ENCODE measurements around the gene UQCC2. TPM values are rescaled to one million over a fixed set of nuclear protein-coding genes. Genes with fewer than 3 reads are reported as not detected.
A peak's percentile ranks its signal among the peaks of the same experiment; 100 is the strongest.

The UQCC2 gene
- total RNA-seq, 6 experiments from 2014 or later: 109 to 167 (median 140) TPM

DNA sequence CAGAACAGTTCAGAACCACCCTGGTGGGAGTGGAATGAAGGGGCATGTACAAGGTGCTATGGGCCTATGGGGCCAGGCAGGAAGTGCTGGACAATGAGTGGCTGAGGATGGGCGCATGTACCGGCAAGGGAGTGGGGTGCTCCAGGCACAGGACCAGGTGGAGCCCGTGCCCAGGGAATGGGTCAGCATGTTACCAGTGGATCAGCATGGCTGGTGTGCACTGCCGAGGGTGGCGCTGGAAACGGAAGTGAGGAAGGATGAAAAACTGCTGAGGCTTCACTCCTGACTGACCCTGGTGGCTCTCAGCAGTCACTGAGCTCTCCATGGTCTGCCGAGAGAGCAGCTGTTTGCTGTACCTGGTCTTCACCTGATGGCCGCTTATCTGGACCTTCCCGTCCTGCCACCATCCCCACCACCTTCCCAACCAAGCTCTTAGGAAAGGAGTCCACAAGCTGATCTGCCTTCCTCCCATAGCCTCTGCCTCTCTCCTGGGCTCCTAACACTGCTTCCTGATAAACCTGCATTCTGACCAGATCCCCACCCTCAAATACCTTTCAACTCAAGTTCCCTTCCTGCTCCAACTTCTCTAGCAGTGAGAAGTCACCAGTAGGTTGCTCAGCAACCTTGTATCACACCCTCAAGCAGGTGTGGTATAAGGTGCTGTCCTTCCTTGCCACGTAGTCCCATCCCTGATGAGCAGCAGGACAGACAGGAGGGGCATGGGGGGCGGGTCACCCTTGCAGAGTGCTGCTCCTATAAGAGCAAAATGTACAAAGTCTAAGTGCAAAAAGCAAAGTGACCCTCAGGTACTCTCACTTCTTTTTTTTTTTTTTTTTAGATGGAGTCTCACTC is 7.1 kb downstream of the UQCC2 start:
- TF ChIP-seq, protein P1, sequence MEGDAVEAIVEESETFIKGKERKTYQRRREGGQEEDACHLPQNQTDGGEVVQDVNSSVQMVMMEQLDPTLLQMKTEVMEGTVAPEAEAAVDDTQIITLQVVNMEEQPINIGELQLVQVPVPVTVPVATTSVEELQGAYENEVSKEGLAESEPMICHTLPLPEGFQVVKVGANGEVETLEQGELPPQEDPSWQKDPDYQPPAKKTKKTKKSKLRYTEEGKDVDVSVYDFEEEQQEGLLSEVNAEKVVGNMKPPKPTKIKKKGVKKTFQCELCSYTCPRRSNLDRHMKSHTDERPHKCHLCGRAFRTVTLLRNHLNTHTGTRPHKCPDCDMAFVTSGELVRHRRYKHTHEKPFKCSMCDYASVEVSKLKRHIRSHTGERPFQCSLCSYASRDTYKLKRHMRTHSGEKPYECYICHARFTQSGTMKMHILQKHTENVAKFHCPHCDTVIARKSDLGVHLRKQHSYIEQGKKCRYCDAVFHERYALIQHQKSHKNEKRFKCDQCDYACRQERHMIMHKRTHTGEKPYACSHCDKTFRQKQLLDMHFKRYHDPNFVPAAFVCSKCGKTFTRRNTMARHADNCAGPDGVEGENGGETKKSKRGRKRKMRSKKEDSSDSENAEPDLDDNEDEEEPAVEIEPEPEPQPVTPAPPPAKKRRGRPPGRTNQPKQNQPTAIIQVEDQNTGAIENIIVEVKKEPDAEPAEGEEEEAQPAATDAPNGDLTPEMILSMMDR (IDR thresholded peaks at IDR 0.05): no peak
- peaks cover 8% of the 10 kb centered on the region for H3K36me3 Mint-ChIP-seq (ENCODE audit: low read depth)
- no peaks in the 10 kb centered on the region; the same call in 1 of the 2 replicates for H3K27me3 Mint-ChIP-seq (ENCODE audit: insufficient read depth)
- H3K27ac Mint-ChIP-seq: no peak overlapping the region; the same call in 1 of the 2 replicates
- H3K4me3 Mint-ChIP-seq: no peak overlapping the region
- no peaks in the 10 kb centered on the region for H3K9me3 Mint-ChIP-seq
- peaks cover 41% of the 10 kb centered on the region for H3K4me1 Mint-ChIP-seq (ENCODE audit: low read depth)
- DNase-seq: no peak

DNA sequence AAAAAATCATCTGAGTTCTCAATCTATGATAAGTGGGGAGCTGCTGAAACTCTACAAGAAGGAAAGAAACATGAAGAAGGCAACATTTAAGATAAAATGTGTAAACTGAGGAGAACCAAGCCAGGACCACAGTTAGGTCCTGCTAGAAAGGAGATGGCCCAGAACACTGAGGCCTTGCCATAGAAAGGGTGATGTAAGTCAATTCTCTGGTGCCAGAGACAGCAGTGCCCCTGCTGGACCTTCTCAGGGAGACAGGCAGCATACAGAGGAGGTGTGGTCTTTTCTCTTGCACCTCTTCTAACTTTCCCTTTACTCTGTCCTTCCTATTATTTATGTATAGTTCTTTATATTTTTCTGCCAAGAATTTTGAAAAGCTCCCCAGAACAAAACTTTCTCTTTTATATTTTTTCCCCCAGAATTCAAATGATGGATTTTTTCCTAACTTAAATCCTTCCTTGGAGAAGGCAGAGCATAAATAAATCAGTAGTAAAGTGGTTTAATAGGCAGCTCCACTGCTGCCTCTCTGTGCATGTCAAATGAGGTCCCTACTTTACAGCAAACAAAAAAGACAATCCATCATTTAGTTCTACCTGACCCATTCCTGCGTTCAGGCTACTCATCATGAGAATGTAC is 9.0 kb downstream of the UQCC2 start:
- DNase-seq: peak; percentile 66
- no peak overlapping the region for H3K4me3 Mint-ChIP-seq
- H3K27ac Mint-ChIP-seq: peak overlapping the region; percentile 57

DNA sequence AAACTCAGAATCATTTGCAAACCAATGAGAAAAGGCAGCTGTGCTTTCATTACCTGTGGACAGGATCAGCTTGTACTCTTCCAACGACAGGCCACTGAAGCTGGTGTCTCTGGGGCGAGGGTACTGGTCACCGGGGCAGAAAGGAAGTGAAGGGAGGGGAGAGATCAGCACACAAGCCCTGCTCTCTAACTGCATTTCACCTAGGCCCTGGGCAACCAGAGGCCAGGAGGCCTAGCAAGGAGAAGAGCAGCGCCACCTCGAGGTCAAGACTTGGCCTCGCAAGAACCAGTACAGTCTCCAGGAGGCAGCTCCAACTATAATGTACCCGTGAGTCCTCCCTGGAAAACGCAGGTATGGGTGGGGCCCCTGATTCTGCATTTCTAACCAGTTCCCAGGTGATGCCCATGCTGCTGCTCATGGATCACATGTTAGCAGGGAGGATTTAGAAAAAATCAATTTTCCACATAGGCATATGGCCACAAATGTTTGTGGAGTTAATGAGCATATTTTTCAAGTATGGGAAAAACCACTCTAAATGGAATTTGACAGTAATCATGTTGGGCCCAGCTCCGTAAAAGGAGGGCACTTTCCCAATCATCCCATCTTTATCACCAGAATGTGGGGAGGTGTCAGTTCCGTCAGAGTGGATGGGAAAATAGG is 11.0 kb downstream of the UQCC2 start:
- DNase-seq: peak; percentile 63
- no peaks in the 10 kb centered on the region for H3K9me3 Mint-ChIP-seq
- peaks cover 47% of the 10 kb centered on the region for H3K4me1 Mint-ChIP-seq (ENCODE audit: low read depth)
- peak overlapping the region; percentile 12; the same call in 1 of the 2 replicates for H3K27ac Mint-ChIP-seq
- H3K36me3 Mint-ChIP-seq (ENCODE audit: low read depth): peaks cover 13% of the 10 kb centered on the region; the same call in 1 of the 2 replicates
- TF ChIP-seq, protein P1 (IDR thresholded peaks at IDR 0.05): peak; percentile 86
- no peaks in the 10 kb centered on the region; the same call in 1 of the 2 replicates for H3K27me3 Mint-ChIP-seq (ENCODE audit: insufficient read depth)
- H3K4me3 Mint-ChIP-seq: no peak overlapping the region

More for the DNA sequence above, 9.0 kb downstream of the UQCC2 start:
- TF ChIP-seq, protein P1 (IDR thresholded peaks at IDR 0.05): peak; percentile 72
- Mint-ChIP-seq H3K27me3 (ENCODE audit: insufficient read depth) (no peaks in the 10 kb centered on the region; the same call in 1 of the 2 replicates), H3K36me3 (ENCODE audit: low read depth) (peaks cover 4% of the 10 kb centered on the region; the same call in 1 of the 2 replicates), H3K9me3 (no peaks in the 10 kb centered on the region), H3K4me1 (ENCODE audit: low read depth) (peaks cover 38% of the 10 kb centered on the region)

DNA sequence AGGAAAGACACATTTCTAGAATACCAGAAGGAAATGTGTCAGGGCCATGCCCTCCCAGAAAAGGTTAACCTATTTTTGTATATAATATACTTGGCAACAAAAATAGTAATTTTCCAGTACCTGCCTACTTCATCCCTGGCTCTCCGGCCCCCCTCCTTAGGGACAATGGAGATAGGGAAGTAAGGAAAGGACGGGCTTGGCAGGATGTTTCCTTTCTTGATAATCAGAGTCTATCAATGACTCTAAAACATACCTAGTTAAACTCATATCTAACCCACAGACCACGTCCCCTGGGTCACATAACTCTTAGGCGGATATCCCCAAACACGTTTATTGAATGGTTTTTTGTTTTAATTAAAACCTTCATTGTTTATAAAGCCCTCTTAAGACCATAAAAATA is 11.8 kb downstream of the UQCC2 start:
- H3K27ac Mint-ChIP-seq: no peak overlapping the region
- no peaks in the 10 kb centered on the region for H3K9me3 Mint-ChIP-seq
- H3K4me1 Mint-ChIP-seq (ENCODE audit: low read depth): peaks cover 49% of the 10 kb centered on the region
- DNase-seq: no peak
- TF ChIP-seq, protein P1 (IDR thresholded peaks at IDR 0.05): no peak; the same call in 1 of the 2 replicates
- no peaks in the 10 kb centered on the region; the same call in 1 of the 2 replicates for H3K27me3 Mint-ChIP-seq (ENCODE audit: insufficient read depth)
- no peak overlapping the region for H3K4me3 Mint-ChIP-seq
- H3K36me3 Mint-ChIP-seq (ENCODE audit: low read depth): peaks cover 13% of the 10 kb centered on the region; the same call in 1 of the 2 replicates

DNA sequence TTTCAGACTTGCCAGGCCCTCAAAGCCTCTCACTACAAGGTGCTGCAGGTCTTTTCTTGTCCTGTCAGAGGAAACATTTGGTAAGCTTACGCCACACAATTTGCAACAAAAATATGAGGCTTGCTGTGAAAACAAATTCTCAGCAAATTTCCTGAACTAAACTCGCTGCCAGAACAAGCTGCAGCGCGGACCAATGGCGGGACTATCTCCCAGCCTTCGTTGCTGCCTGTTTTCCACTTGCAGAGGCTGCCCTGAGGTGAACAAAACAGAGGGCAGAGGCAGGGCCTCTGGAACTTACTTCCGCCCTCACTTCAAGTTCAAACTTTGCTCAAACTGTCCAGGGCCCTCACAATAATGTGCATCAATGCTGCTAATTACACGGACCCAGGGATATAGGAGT is 12.4 kb downstream of the UQCC2 start:
- TF ChIP-seq, protein P1 (IDR thresholded peaks at IDR 0.05): no peak
- peaks cover 13% of the 10 kb centered on the region; the same call in 1 of the 2 replicates for H3K36me3 Mint-ChIP-seq (ENCODE audit: low read depth)
- H3K27me3 Mint-ChIP-seq (ENCODE audit: insufficient read depth): no peaks in the 10 kb centered on the region; the same call in 1 of the 2 replicates
- peaks cover 55% of the 10 kb centered on the region for H3K4me1 Mint-ChIP-seq (ENCODE audit: low read depth)
- DNase-seq: no peak
- no peak overlapping the region for H3K27ac Mint-ChIP-seq
- H3K4me3 Mint-ChIP-seq: no peak overlapping the region
- H3K9me3 Mint-ChIP-seq: no peaks in the 10 kb centered on the region
